Sigmoid colon (tissue), 7 donors: ENCODE results near the gene GNRH2. TPM values are rescaled to one million over a fixed set of nuclear protein-coding genes. Genes with fewer than 3 reads are reported as not detected.

ENCODE experiments used
- DNase-seq: peaks from one replicate; pipeline ENCODE4 v3.0.0-alpha.2; 2019
- H3K27ac ChIP-seq, 4 donors: fragments of 200-600 bp; sonication (generic); one replicate each; pipeline ENCODE4 v1.5.1; 2016 to 2019; ENCODE audit warnings: mild to moderate bottlenecking in 1 of 4
- H3K27me3 ChIP-seq, 3 donors: fragments of 200-600 bp; sonication (generic); one replicate each; pipeline ENCODE4 v1.5.1; 2019; ENCODE audit warnings: mild to moderate bottlenecking in 1 of 3
- H3K36me3 ChIP-seq, 4 donors: fragments of 200-600 bp; sonication (generic); one replicate each; pipeline ENCODE4 v1.5.1; 2016 to 2019
- H3K4me1 ChIP-seq, 4 donors: fragments of 200-600 bp; sonication (generic); one replicate each; pipeline ENCODE4 v1.5.1; 2017 to 2019
- H3K4me3 ChIP-seq, 4 donors: fragments of 200-600 bp; sonication (generic); one replicate each; pipeline ENCODE4 v1.5.1; 2017 to 2019; ENCODE audit warnings: mild to moderate bottlenecking in 2 of 4, moderate library complexity in 1 of 4
- H3K9me3 ChIP-seq, 4 donors: fragments of 200-600 bp in 3 of 4; sonication (generic) in 3 of 4; one replicate each; pipeline versions ENCODE4 v1.5.1 to v1.6.1; 2013 to 2019
- EP300 ChIP-seq, 4 donors: sonication (generic); formaldehyde crosslinking; IDR thresholded peaks; one replicate each; pipeline ENCODE4 v1.6.1; 2017; ENCODE audit warnings: antibody characterized with exemption in 4 of 4
- POLR2A ChIP-seq, 2 donors: fragments of 450-650 bp; IDR thresholded peaks; one replicate each; pipeline ENCODE4 v1.6.1; 2016; ENCODE audit warnings: antibody characterized with exemption in 2 of 2, mild to moderate bottlenecking in 2 of 2, moderate library complexity in 2 of 2
- POLR2AphosphoS5 ChIP-seq, 4 donors: sonication (generic); formaldehyde crosslinking; IDR thresholded peaks; one replicate each; pipeline ENCODE4 v1.6.1; 2017; ENCODE audit warnings: antibody characterized with exemption in 4 of 4
- WGBS, 2 donors: extraction: QIAGEN DNeasy Blood & Tissue Kit; methylation state at CpG; one replicate each; pipeline ENCODE4 v1.1.7; 2013; 5-methylcytosine and 5-hydroxymethylcytosine counted together
- intact Hi-C: fragments of 100-400 bp; cut with DNase I; formaldehyde crosslinking; loops from one replicate; pipeline ENCODE4 v1.15.1; 2023
- polyA plus RNA-seq, 3 donors: library from polyadenylated mRNA; stranded (reverse); fragments of 200-250 nt; gene quantifications; one replicate each; pipeline ENCODE4 v1.2.3, GENCODE V29; 2013
- total RNA-seq, 4 donors: library from RNA; depleted of rRNA; stranded (reverse); fragments of >200 nt; gene quantifications; one replicate each; pipeline ENCODE4 v1.1.0, GENCODE V29; 2016
- TF ChIP-seq, protein P1 (sequence below), 4 experiments: fragments of 450-650 bp in 3 of 4; fragments of 200-600 bp in 1 of 4; IDR thresholded peaks; one replicate each; pipeline ENCODE4 v1.5.1; 2016 to 2019; ENCODE audit warnings: antibody characterized with exemption in 4 of 4, mild to moderate bottlenecking in 3 of 4, moderate library complexity in 2 of 4
- donor health status: healthy with polysubstance abuse.
- donor health status: Bipolar disorder and iron deficiency.
- donor health status: healthy.

GNRH2 gene
- total and polyA plus RNA-seq, 7 donors = 0.34 to 8.4 (median 1.6) TPM; not detected in 4

DNA sequence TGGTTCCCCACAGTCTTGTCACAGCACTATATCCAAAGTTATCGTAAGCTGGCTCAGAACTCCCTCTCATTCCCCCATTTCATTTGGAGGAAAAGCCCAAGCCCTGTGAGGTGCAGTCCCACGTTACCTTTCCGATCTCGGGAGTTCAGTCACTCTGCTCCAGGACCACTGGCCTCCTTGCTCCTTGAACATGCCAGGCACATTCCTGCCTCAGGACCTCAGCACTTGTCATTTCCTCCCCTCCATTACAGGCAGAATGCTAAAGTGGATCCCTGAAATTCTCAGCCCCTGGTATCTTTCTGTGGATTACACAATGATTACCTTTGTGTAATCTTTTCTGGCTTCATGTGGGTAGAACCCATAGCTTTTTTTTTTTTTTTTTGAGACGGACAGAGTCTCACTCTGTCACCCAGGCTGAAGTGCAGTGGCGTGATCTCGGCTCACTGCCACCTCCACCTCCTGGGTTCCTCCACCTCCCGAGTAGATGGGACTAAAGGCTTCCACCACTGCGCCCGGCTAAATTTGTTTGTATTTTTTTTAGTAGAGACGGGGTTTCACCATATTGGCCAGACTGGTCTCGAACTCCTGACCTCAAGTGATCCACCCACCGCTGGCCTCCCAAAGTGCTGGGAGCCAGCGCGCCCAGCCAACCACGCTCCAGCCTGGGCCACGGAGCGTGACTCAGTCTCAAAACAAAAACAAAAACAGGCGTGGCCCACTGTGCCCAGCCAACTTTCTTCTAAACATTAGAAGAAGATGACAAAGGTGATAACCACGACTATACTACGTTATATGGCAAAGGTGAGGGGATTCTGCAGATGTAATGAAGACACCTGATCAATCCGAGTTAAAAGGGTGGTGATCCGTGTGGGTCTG is 24.0 kb downstream of the GNRH2 start:
- 62 to 83% methylated on average over 23 of the region's 23 CpGs for WGBS, 2 donors

DNA sequence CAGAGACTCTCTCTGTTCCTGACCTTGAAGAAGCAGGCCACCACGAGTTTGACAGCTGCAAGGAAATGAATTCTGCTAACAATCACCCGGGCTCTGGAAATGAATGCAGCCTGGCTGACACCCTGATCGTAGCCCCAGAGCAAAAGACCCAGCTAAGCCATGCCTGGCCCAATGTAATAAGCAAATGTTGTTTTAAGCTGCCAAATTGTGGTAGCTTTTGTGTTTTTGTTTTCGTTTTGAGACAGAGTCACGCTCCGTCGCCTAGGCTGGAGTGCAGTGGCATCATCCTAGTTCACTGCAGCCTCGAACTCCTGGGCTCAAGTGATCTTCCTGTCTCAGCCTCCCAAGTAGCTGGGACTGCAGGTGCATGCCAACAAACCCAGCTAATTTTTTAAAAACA is 24.7 kb downstream of the GNRH2 start:
- WGBS, 2 donors = 61 to 68% methylated on average over 8 of the region's 8 CpGs
- H3K36me3 ChIP-seq = no peaks in the 10 kb centered on the region

More for the DNA sequence above, 24.0 kb downstream of the GNRH2 start:
- Histone ChIP-seq H3K4me1 (peaks cover 0 to 12% (median 11%) of the 10 kb centered on the region in 4 donors), H3K27me3 (peaks cover 12 to 24% (median 20%) of the 10 kb centered on the region in 3 donors), H3K4me3 (no peak overlapping the region), H3K9me3 (no peaks in the 10 kb centered on the region), H3K27ac (no peak overlapping the region), H3K36me3 (no peaks in the 10 kb centered on the region)
- intact Hi-C loops = no loop called here
- no peak for DNase-seq
- TF ChIP-seq POLR2A (IDR thresholded peaks at IDR 0.05) = no peak
- TF ChIP-seq, protein P1, sequence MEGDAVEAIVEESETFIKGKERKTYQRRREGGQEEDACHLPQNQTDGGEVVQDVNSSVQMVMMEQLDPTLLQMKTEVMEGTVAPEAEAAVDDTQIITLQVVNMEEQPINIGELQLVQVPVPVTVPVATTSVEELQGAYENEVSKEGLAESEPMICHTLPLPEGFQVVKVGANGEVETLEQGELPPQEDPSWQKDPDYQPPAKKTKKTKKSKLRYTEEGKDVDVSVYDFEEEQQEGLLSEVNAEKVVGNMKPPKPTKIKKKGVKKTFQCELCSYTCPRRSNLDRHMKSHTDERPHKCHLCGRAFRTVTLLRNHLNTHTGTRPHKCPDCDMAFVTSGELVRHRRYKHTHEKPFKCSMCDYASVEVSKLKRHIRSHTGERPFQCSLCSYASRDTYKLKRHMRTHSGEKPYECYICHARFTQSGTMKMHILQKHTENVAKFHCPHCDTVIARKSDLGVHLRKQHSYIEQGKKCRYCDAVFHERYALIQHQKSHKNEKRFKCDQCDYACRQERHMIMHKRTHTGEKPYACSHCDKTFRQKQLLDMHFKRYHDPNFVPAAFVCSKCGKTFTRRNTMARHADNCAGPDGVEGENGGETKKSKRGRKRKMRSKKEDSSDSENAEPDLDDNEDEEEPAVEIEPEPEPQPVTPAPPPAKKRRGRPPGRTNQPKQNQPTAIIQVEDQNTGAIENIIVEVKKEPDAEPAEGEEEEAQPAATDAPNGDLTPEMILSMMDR (IDR thresholded peaks at IDR 0.05) = no peak
- no peak for TF ChIP-seq EP300 (IDR thresholded peaks at IDR 0.05)
- TF ChIP-seq POLR2AphosphoS5 (IDR thresholded peaks at IDR 0.05) = no peak

DNA sequence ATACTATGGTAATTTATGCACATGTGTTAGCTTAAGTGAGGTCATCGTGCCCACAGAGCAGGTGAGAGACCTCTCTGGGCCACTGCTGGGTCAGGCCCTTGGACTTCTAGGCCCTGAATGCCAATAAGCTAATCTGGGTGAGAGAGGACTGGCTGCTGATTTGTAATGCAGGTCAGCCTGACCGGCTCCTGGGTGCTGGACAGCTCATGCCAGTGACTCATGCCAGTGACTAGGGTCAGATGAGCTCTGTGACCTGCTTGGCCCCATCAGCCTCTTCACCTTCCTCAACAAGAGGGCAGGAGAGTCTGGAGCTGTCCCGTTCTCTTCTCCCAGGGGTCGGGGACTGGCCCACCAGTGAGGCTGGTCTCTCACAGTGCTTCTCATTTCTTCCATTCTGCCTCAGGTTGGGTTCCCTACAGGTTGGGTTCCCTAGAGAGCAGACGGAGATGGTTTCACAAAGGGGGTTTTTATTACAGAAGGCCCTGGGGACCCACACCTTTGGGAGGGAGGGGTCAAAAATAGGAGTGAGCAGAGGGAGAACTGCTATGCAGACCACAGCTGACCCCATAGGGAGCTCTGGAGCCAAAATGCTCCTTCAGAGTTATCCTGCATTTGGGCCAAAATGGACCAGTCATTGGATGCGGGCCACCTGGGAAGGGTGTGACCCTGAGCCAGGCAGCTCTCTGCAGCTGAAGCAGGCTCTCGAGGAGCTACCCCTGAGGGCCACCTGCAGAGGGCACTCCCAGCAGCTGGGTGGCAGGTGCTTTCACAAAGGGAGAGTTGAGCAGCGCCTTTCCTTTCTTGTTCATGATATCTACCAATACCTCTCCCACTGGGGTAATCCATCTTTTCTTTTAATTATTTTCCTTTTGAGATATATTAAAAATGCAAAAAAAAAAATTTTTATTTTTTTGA is 25.8 kb downstream of the GNRH2 start:
- Histone ChIP-seq H3K9me3 (no peaks in the 10 kb centered on the region), H3K36me3 (no peaks in the 10 kb centered on the region), H3K27ac (no peak overlapping the region), H3K4me1 (peaks cover 0 to 13% (median 11%) of the 10 kb centered on the region in 4 donors), H3K27me3 (peaks cover 19 to 34% (median 30%) of the 10 kb centered on the region in 3 donors), H3K4me3 (no peak overlapping the region)
- DNase-seq = no peak
- intact Hi-C loops = no loop called here
- 62 to 80% methylated on average over 8 of the region's 8 CpGs for WGBS, 2 donors
- TF ChIP-seq, protein P1 (IDR thresholded peaks at IDR 0.05) = no peak
- no peak for TF ChIP-seq EP300 (IDR thresholded peaks at IDR 0.05)
- no peak for TF ChIP-seq POLR2A (IDR thresholded peaks at IDR 0.05)
- TF ChIP-seq POLR2AphosphoS5 (IDR thresholded peaks at IDR 0.05) = no peak

More for the DNA sequence above, 24.7 kb downstream of the GNRH2 start:
- peaks cover 0 to 13% (median 11%) of the 10 kb centered on the region in 4 donors for H3K4me1 ChIP-seq
- intact Hi-C loops = no loop called here
- H3K4me3 ChIP-seq = no peak overlapping the region
- no peak overlapping the region for H3K27ac ChIP-seq
- no peak for DNase-seq
- TF ChIP-seq, protein P1 (IDR thresholded peaks at IDR 0.05) = no peak
- TF ChIP-seq EP300 (IDR thresholded peaks at IDR 0.05) (no peak), POLR2A (IDR thresholded peaks at IDR 0.05) (no peak), POLR2AphosphoS5 (IDR thresholded peaks at IDR 0.05) (no peak)
- no peaks in the 10 kb centered on the region for H3K9me3 ChIP-seq
- H3K27me3 ChIP-seq = peaks cover 19 to 31% (median 26%) of the 10 kb centered on the region in 3 donors

DNA sequence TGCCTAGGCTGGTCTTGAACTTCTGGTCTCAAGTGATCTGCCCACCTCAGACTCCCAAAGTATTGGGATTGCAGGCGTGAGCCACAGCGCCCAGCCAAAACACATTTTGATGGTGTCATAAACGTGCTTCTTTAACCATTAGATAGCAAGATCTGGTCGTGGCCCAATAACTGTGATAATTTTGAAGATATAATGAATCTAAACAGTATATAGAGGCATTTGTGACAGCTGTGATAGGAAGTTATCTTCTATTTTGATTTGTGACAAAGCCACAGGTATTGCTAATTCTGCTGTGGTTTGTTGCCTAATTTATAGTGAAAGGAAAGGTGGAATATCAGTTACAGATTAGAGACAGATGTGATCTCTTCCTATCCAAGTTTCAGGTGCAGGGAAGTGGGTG is 27.3 kb downstream of the GNRH2 start:
- Histone ChIP-seq H3K9me3 (no peaks in the 10 kb centered on the region), H3K4me1 (peaks cover 0 to 13% (median 11%) of the 10 kb centered on the region in 4 donors), H3K4me3 (no peak overlapping the region), H3K27ac (no peak overlapping the region), H3K36me3 (no peaks in the 10 kb centered on the region), H3K27me3 (peaks cover 19 to 34% (median 30%) of the 10 kb centered on the region in 3 donors)
- no peak for DNase-seq
- TF ChIP-seq EP300 (IDR thresholded peaks at IDR 0.05) (no peak), POLR2A (IDR thresholded peaks at IDR 0.05) (no peak), POLR2AphosphoS5 (IDR thresholded peaks at IDR 0.05) (no peak)
- TF ChIP-seq, protein P1 (IDR thresholded peaks at IDR 0.05) = no peak
- intact Hi-C loops = no loop called here
- 36 to 82% methylated on average over 4 of the region's 4 CpGs for WGBS, 2 donors
